Natural killer cell (primary cell): ENCODE measurements around the gene ARRB1. TPM values are rescaled to one million over a fixed set of nuclear protein-coding genes. Genes with fewer than 3 reads are reported as not detected.

ENCODE experiments used
- ATAC-seq, 3 donors: fragments of 150-1000 bp in 2 of 3; fragments of 200-7000 bp in 1 of 3; cut with Tn5 transposase; 1 replicate in 1 of 3; 2 replicates in 2 of 3; pipeline ENCODE4 v1.10.0; 2021; ENCODE audit warnings: mild to moderate bottlenecking in 2 of 3, moderate library complexity in 2 of 3
- DNase-seq, 2 donors: peaks; one replicate each; pipeline versions ENCODE4 v3.0.0 to v3.0.0-alpha.2; 2013 to 2021; ENCODE audit warnings: mixed read lengths in 1 of 2
- H3K27ac ChIP-seq: one replicate; pipeline ENCODE4 v1.5.1; 2013; ENCODE audit warnings: mild to moderate bottlenecking, low read length
- H3K27me3 ChIP-seq: one replicate; pipeline ENCODE4 v1.6.1; 2013; ENCODE audit warnings: low read length; ENCODE audit not compliant: control insufficient read depth, insufficient read depth
- H3K36me3 ChIP-seq: one replicate; pipeline ENCODE4 v1.6.1; 2013; ENCODE audit warnings: low read length; ENCODE audit not compliant: control insufficient read depth, insufficient read depth
- H3K4me1 ChIP-seq: one replicate; pipeline ENCODE4 v1.6.1; 2013; ENCODE audit warnings: low read length; ENCODE audit not compliant: control insufficient read depth, insufficient read depth
- H3K4me3 ChIP-seq: one replicate; pipeline ENCODE4 v1.5.1; 2013; ENCODE audit warnings: low read length
- H3K9me3 ChIP-seq: one replicate; pipeline ENCODE4 v1.6.1; 2013; ENCODE audit warnings: low read length; ENCODE audit not compliant: control insufficient read depth, insufficient read depth
- H3K27ac Mint-ChIP-seq, 2 donors: one replicate each; pipeline ENCODE4 v1.8.0; 2022; ENCODE audit warnings: mild to moderate bottlenecking in 2 of 2, mixed read lengths in 2 of 2, moderate library complexity in 1 of 2
- H3K27me3 Mint-ChIP-seq, 2 donors: one replicate each; pipeline ENCODE4 v1.8.0; 2022; ENCODE audit warnings: low read depth in 2 of 2, mixed read lengths in 2 of 2
- H3K36me3 Mint-ChIP-seq: one replicate; pipeline ENCODE4 v1.8.0; 2022; ENCODE audit warnings: mixed read lengths
- H3K4me1 Mint-ChIP-seq, 2 donors: one replicate each; pipeline ENCODE4 v1.8.0; 2022; ENCODE audit warnings: mixed read lengths in 2 of 2
- H3K4me3 Mint-ChIP-seq: one replicate; pipeline ENCODE4 v1.8.0; 2022; ENCODE audit warnings: mild to moderate bottlenecking, moderate library complexity, mixed read lengths
- H3K9me3 Mint-ChIP-seq, 2 donors: one replicate each; pipeline ENCODE4 v1.8.0; 2022; ENCODE audit warnings: mixed read lengths in 2 of 2
- WGBS: methylation state at CpG from one replicate; pipeline ENCODE4 v1.1.7; 2013; ENCODE audit warnings: missing lambda C conversion rate; ENCODE audit not compliant: insufficient coverage; 5-methylcytosine and 5-hydroxymethylcytosine counted together
- intact Hi-C: fragments of 100-400 bp; cut with micrococcal nuclease; formaldehyde crosslinking; loops from one replicate; pipeline ENCODE4 v1.14.2; 2022
- total RNA-seq, 4 donors: library from RNA; stranded (reverse); fragments of 120-200 nt in 1 of 4; gene quantifications; one replicate each; pipeline versions ENCODE4 v1.2.3 to v1.2.4, GENCODE V29; 2013 to 2022
- TF ChIP-seq, protein P1 (sequence below): fragments of 200-600 bp; IDR thresholded peaks from one replicate; pipeline ENCODE4 v1.8.0; 2022; ENCODE audit warnings: antibody characterized with exemption

ARRB1 gene
- total RNA-seq, 3 donors from 2014 or later (not counting 1 experiment from before 2014, with no cell fraction given) = 128 to 200 (median 174) TPM

DNA sequence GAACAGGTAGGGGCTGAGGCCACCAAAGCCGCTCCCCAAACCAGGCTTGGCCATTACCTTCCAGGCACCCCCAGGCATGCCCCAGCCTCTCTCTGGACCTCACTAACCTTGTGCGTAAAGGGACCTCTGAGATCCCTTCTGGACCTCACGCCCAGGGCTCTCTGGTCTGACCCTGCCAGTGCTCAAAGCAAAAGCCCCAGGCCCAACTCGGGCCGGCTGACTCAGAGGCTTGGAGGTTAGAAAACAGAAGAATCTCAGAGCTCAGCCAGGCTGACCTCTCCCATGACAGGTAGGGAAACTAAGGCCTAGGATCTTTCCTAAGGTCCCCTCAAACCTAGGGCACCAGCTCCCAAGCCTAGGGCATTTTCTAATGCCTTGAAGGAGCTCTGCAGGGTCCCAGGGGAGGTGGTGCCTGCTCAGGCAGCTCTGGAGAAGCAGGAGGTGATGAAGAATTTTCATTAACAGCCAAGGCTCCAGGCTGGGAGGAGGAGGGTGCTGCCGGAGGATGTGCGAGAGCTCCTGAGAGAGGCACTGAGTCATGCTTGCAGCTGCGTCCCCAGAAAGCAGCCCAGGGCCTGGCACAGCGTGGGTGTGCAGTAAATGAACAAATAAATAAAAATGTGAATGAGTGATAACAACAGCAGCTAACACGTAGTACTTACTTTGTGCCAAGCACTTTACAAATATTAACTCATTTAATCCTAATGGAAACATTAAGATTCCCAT, 25.6 kb downstream of the ARRB1 start:
- ATAC-seq (no peak), DNase-seq (no peak)
- 80% methylated on average over 9 of the region's 10 CpGs for WGBS
- H3K4me1 Mint-ChIP-seq = peaks cover 77 to 81% of the 10 kb centered on the region in 2 donors
- TF ChIP-seq, protein P1, sequence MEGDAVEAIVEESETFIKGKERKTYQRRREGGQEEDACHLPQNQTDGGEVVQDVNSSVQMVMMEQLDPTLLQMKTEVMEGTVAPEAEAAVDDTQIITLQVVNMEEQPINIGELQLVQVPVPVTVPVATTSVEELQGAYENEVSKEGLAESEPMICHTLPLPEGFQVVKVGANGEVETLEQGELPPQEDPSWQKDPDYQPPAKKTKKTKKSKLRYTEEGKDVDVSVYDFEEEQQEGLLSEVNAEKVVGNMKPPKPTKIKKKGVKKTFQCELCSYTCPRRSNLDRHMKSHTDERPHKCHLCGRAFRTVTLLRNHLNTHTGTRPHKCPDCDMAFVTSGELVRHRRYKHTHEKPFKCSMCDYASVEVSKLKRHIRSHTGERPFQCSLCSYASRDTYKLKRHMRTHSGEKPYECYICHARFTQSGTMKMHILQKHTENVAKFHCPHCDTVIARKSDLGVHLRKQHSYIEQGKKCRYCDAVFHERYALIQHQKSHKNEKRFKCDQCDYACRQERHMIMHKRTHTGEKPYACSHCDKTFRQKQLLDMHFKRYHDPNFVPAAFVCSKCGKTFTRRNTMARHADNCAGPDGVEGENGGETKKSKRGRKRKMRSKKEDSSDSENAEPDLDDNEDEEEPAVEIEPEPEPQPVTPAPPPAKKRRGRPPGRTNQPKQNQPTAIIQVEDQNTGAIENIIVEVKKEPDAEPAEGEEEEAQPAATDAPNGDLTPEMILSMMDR = no peak
- Histone ChIP-seq H3K27me3 (no peaks in the 10 kb centered on the region), H3K4me3 (no peak overlapping the region), H3K4me1 (peaks cover 36% of the 10 kb centered on the region), H3K9me3 (no peaks in the 10 kb centered on the region), H3K36me3 (peaks cover 13% of the 10 kb centered on the region), H3K27ac (no peak overlapping the region)
- H3K4me3 Mint-ChIP-seq = peak overlapping the region; percentile 9
- no peaks in the 10 kb centered on the region for H3K27me3 Mint-ChIP-seq
- intact Hi-C loops = loop anchor here (5.0 kb wide), 1 partner anchor 44 kb away; no protein-coding TSS in a partner anchor
- no peaks in the 10 kb centered on the region for H3K9me3 Mint-ChIP-seq
- peak overlapping the region; percentile 81 to 85 for H3K27ac Mint-ChIP-seq
- no peaks in the 10 kb centered on the region for H3K36me3 Mint-ChIP-seq

DNA sequence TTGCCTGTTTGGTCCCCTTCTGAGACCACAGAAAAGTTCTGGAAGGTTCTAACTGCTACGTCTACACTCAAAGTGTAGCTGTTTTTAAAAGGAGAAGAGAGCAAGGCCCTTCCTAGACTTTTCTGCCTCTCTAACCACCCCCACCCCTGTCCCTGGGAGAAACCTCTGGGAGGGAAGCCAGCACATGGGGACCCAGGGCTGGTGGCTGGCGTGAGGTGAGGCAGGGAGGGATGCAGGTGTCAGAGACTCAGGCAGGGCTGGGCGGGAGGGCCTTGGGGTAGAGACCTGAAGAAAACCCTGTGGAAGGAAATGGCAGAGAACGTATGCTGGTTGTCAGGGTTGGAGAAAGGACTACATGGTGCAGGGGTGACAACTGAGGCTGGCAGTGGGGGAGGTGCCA, 26.7 kb downstream of the ARRB1 start:
- no peak for ATAC-seq
- Histone ChIP-seq H3K4me1 (peaks cover 28% of the 10 kb centered on the region), H3K27ac (no peak overlapping the region), H3K4me3 (no peak overlapping the region), H3K9me3 (no peaks in the 10 kb centered on the region), H3K36me3 (peaks cover 13% of the 10 kb centered on the region), H3K27me3 (no peaks in the 10 kb centered on the region)
- H3K27ac Mint-ChIP-seq = peak overlapping the region; percentile 63 to 81
- 79% methylated on average over 4 of the region's 4 CpGs for WGBS
- DNase-seq = no peak
- intact Hi-C loops = loop anchor here (5.0 kb wide), 1 partner anchor 42 kb away; no protein-coding TSS in a partner anchor
- no peaks in the 10 kb centered on the region for H3K36me3 Mint-ChIP-seq
- H3K4me1 Mint-ChIP-seq = peaks cover 78 to 82% of the 10 kb centered on the region in 2 donors
- H3K4me3 Mint-ChIP-seq = no peak overlapping the region
- TF ChIP-seq, protein P1 = no peak
- no peaks in the 10 kb centered on the region for H3K9me3 Mint-ChIP-seq
- H3K27me3 Mint-ChIP-seq = no peaks in the 10 kb centered on the region

DNA sequence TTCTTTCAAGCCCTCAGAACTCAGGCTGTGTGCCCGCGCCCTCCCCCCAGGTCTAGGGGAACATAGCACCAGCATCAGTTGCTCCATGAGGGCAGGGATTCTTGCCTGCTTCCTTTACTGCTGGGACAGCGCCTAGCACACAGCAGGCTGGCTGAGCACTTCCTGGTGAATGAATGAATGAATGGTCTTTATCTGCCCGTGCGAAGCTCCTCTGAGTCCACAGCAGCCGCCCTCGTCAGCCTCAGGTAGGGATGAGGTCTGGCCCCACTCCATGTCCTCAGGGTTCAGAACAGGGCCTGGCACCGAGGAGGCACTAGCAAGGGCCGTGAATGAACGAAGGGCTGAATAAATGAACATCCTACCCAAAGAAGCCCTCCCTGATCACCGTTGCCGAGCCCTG, 27.3 kb downstream of the ARRB1 start:
- Mint-ChIP-seq H3K4me1 (peaks cover 78 to 82% of the 10 kb centered on the region in 2 donors), H3K4me3 (no peak overlapping the region), H3K36me3 (no peaks in the 10 kb centered on the region), H3K27me3 (no peaks in the 10 kb centered on the region), H3K9me3 (no peaks in the 10 kb centered on the region), H3K27ac (peak overlapping the region; percentile 63 to 81)
- ATAC-seq = no peak
- H3K27ac ChIP-seq = no peak overlapping the region
- DNase-seq = no peak
- TF ChIP-seq, protein P1 = no peak
- peaks cover 13% of the 10 kb centered on the region for H3K36me3 ChIP-seq
- H3K4me3 ChIP-seq = no peak overlapping the region
- H3K4me1 ChIP-seq = peaks cover 23% of the 10 kb centered on the region
- intact Hi-C loops = no loop called here
- H3K9me3 ChIP-seq = no peaks in the 10 kb centered on the region
- WGBS = 89% methylated on average over 12 of the region's 12 CpGs
- no peaks in the 10 kb centered on the region for H3K27me3 ChIP-seq
